Calu3 (cell line): Measurements from ENCODE around the gene SLC1A2. TPM values are rescaled to one million over a fixed set of nuclear protein-coding genes. Genes with fewer than 3 reads are reported as not detected.
A peak's percentile ranks its signal among the peaks of the same experiment; 100 is the strongest.

Experiments
- BruUV-seq: library from RNA; stranded (reverse); fragments of 400-500 nt; replicated peaks from 2 replicates; lab custom pipeline; 2021; lab: Mats Ljungman, UMichigan
- CTCF ChIA-PET: fragments of 300-600 bp; sonication (Branson Sonifier 250); formaldehyde crosslinking; loops from one replicate; lab custom pipeline; 2022; ENCODE audit warnings: antibody characterized with exemption; lab: Charles Lee
- DNase-seq: peaks from one replicate; pipeline ENCODE4 v3.0.0; 2022
- H3K27ac Mint-ChIP-seq: one replicate; pipeline ENCODE4 v1.8.0; 2022; ENCODE audit warnings: mixed read lengths; ENCODE audit not compliant: unreplicated experiment
- H3K27me3 Mint-ChIP-seq: one replicate; pipeline ENCODE4 v1.8.0; 2022; ENCODE audit warnings: mixed read lengths; ENCODE audit not compliant: unreplicated experiment
- H3K36me3 Mint-ChIP-seq: one replicate; pipeline ENCODE4 v1.8.0; 2022; ENCODE audit warnings: mild to moderate bottlenecking, moderate library complexity, mixed read lengths; ENCODE audit not compliant: insufficient read depth, unreplicated experiment
- H3K4me1 Mint-ChIP-seq: one replicate; pipeline ENCODE4 v1.8.0; 2022; ENCODE audit warnings: mild to moderate bottlenecking, low read depth, mixed read lengths; ENCODE audit not compliant: unreplicated experiment
- H3K4me3 Mint-ChIP-seq: one replicate; pipeline ENCODE4 v1.8.0; 2022; ENCODE audit warnings: mild to moderate bottlenecking, low read depth, moderate library complexity, mixed read lengths; ENCODE audit not compliant: unreplicated experiment
- H3K9me3 Mint-ChIP-seq: one replicate; pipeline ENCODE4 v1.8.0; 2022; ENCODE audit warnings: low read depth, mixed read lengths; ENCODE audit not compliant: unreplicated experiment
- intact Hi-C: fragments of 100-400 bp; cut with micrococcal nuclease; formaldehyde crosslinking; loops from one replicate; pipeline ENCODE4 v1.10.0; 2022; ENCODE audit not compliant: unreplicated experiment
- total RNA-seq: library from RNA; stranded (reverse); gene quantifications from 2 replicates; pipeline ENCODE4 v1.2.3, GENCODE V29; 2022
- TF ChIP-seq, protein P1 (sequence below): fragments of 200-600 bp; IDR thresholded peaks from one replicate; pipeline ENCODE4 v1.8.0; 2022; ENCODE audit warnings: antibody characterized with exemption; ENCODE audit not compliant: unreplicated experiment

The SLC1A2 gene
- total RNA-seq, 1 experiment from 2014 or later = 0.40 TPM

DNA sequence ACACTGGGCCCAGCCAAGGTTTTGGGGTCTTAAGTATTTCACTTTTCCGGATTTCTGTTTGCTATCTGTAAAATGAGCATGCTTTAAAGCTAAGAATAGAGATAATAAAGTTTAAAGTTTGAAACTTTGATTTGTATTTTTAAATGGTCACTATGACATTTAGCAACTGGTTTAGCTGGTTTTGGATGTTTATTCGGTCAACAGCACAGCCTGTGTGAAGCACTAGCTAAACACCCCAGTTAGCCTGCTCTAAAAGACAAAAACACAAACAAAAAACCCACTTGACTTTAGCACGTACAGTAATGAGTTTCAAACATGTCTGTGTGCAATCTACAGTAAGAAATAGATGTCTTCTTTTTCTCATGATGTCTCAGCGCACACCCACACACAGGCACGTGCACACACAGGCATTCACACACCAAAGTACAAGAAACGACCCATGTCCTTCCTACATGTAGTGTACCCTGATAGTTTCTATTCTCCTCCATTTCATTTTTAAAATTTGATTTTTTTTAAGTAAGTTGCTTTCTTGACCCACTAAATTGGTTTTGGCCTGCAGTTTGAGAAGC is 29.4 kb downstream of the SLC1A2 start:
- H3K4me3 Mint-ChIP-seq = no peak overlapping the region
- no peak overlapping the region for H3K27ac Mint-ChIP-seq
- peaks cover 47% of the 10 kb centered on the region for H3K4me1 Mint-ChIP-seq
- peaks cover 12% of the 10 kb centered on the region for H3K36me3 Mint-ChIP-seq
- TF ChIP-seq, protein P1, sequence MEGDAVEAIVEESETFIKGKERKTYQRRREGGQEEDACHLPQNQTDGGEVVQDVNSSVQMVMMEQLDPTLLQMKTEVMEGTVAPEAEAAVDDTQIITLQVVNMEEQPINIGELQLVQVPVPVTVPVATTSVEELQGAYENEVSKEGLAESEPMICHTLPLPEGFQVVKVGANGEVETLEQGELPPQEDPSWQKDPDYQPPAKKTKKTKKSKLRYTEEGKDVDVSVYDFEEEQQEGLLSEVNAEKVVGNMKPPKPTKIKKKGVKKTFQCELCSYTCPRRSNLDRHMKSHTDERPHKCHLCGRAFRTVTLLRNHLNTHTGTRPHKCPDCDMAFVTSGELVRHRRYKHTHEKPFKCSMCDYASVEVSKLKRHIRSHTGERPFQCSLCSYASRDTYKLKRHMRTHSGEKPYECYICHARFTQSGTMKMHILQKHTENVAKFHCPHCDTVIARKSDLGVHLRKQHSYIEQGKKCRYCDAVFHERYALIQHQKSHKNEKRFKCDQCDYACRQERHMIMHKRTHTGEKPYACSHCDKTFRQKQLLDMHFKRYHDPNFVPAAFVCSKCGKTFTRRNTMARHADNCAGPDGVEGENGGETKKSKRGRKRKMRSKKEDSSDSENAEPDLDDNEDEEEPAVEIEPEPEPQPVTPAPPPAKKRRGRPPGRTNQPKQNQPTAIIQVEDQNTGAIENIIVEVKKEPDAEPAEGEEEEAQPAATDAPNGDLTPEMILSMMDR = no peak
- H3K27me3 Mint-ChIP-seq = no peaks in the 10 kb centered on the region
- no TSS peak for BruUV-seq
- intact Hi-C loops = loop anchor here (5.0 to 10.0 kb wide), 5 partner anchors 113 to 795 kb away; no protein-coding TSS in a partner anchor
- peak; percentile 21 for DNase-seq
- no peaks in the 10 kb centered on the region for H3K9me3 Mint-ChIP-seq
- CTCF ChIA-PET = interaction anchor here (1.2 to 1.6 kb wide), 2 partner anchors 225 to 392 kb away, joined by 3 read pairs; no protein-coding TSS in a partner anchor

DNA sequence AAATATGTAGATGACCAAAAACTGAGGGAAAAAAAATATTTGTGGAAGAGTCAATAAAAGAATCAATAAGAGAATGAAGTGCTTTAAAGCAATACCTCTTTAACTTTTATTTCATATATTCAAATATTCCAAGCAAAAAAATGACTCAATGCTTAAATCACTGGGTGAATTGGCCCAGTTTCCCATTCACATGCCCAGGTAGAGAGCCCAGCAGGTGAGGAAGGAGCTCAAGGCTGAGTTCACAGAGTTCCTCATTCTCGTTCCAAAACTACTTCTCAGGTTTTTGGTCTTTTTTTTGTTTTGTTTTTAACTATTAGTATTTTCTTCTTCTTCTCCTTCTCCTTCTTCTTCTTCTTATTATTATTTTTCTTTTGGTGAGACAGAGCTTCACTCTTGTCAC is 30.2 kb downstream of the SLC1A2 start:
- BruUV-seq = no TSS peak
- Mint-ChIP-seq H3K27me3 (no peaks in the 10 kb centered on the region), H3K4me3 (no peak overlapping the region), H3K4me1 (peaks cover 47% of the 10 kb centered on the region), H3K36me3 (peaks cover 12% of the 10 kb centered on the region), H3K9me3 (no peaks in the 10 kb centered on the region), H3K27ac (peak overlapping the region; percentile 28)
- no peak for DNase-seq
- TF ChIP-seq, protein P1 = no peak
- intact Hi-C loops = no loop called here
- CTCF ChIA-PET = interaction anchor here (1.2 kb wide), 1 partner anchor 224 kb away, joined by 3 read pairs; no protein-coding TSS in a partner anchor

DNA sequence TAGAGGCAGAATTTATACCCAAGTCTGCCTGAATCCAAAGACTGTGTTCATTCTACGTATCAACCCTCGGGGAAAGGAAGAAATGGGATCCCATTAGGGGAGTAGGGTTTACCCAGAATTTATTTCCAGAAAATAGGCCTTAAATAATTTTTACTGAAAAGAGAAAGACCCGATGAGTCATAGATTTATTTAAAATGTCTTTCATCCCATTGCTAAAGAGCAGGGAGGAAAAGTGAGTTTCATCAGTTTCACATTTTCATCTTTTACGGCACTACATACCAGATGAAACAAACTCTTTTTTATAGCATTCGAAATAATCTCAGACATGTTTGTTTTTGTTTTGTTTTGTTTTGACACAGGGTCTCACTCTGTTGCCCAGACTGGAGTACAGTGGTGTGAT is 31.3 kb downstream of the SLC1A2 start:
- Mint-ChIP-seq H3K4me1 (peaks cover 47% of the 10 kb centered on the region), H3K27ac (no peak overlapping the region), H3K36me3 (peaks cover 12% of the 10 kb centered on the region), H3K27me3 (no peaks in the 10 kb centered on the region), H3K4me3 (no peak overlapping the region), H3K9me3 (no peaks in the 10 kb centered on the region)
- TF ChIP-seq, protein P1 = no peak
- BruUV-seq = no TSS peak
- intact Hi-C loops = no loop called here
- no peak for DNase-seq
- CTCF ChIA-PET = interaction anchor here (1.0 kb wide), 1 partner anchor 386 kb away, joined by 5 read pairs; no protein-coding TSS in a partner anchor

DNA sequence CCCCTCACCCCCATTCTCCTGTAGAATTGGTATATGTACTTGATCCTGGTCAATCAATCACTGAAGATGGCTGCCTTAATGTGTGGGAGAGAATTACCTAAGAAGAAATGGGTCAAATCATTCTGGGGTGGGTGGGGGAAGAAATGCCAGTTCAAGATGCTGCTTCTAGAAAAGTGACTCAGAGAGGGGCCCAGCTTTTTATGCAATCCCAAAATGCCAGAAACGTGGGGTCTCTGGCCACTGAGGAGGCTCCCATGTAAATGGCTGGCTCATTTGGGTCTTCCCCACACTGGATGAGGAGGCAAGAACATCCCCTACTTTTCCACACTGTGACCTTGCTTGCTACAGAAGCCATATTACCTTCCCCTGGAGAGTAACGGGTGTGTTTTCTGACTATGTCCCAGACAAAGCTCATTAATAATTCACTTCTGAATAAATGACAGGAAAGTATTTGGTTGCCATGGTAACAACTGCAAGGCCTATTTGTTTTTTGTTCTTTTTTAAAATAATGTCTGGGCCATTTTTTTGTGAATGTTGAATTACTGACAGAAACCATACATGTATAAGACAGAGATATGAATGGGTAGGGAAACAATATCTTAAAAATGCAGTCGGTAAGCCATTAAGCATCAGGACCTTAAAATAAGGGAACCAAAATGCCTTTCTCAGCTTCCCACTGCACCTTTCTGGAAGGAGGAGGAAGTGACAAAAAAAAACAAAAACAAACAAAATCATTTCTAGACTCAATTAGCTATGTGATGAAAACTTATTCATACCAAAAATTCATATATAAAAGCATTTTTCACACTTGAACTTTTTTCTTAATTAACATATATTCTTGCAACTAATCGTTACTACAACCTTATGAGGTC is 32.0 kb downstream of the SLC1A2 start:
- peaks cover 46% of the 10 kb centered on the region for H3K4me1 Mint-ChIP-seq
- H3K27me3 Mint-ChIP-seq = no peaks in the 10 kb centered on the region
- TF ChIP-seq, protein P1 = no peak
- CTCF ChIA-PET = interaction anchor here (1.0 kb wide), 2 partner anchors 50 to 385 kb away, joined by 3 to 5 read pairs; no protein-coding TSS in a partner anchor
- no TSS peak for BruUV-seq
- no peak for DNase-seq
- no peak overlapping the region for H3K27ac Mint-ChIP-seq
- H3K36me3 Mint-ChIP-seq = peaks cover 12% of the 10 kb centered on the region
- H3K9me3 Mint-ChIP-seq = no peaks in the 10 kb centered on the region
- H3K4me3 Mint-ChIP-seq = no peak overlapping the region
- intact Hi-C loops = no loop called here
